Bronchial epithelial cell (primary cell): ENCODE results near the gene ADAM12. TPM values are rescaled to one million over a fixed set of nuclear protein-coding genes. Genes with fewer than 3 reads are reported as not detected.

ENCODE experiments used
- DNase-seq: peaks from one replicate; pipeline ENCODE4 v3.0.0-alpha.2; 2010; ENCODE audit warnings: low read depth
- FAIRE-seq: peaks from 2 replicates; lab custom pipeline; 2011; peaks lifted over from hg19 to GRCh38; lab: Jason Lieb, UNC
- H3K27me3 ChIP-seq: 2 replicates; pipeline ENCODE4 v1.5.1; 2011; ENCODE audit warnings: low read length; ENCODE audit not compliant: control insufficient read depth, insufficient read depth
- H3K36me3 ChIP-seq: 2 replicates; pipeline ENCODE4 v1.5.1; 2011; ENCODE audit warnings: low read length; ENCODE audit not compliant: control insufficient read depth, insufficient read depth
- H3K4me3 ChIP-seq: 2 replicates; pipeline ENCODE4 v1.5.1; 2011; ENCODE audit warnings: mild to moderate bottlenecking, low read depth, low read length, control low read depth
- CTCF ChIP-seq: IDR thresholded peaks from 2 replicates; pipeline ENCODE4 v1.5.1; 2011; ENCODE audit warnings: mild to moderate bottlenecking, moderate library complexity, low read length, control low read depth, inconsistent platforms; ENCODE audit not compliant: insufficient read depth, severe bottlenecking
- total RNA-seq: library from RNA; depleted of rRNA; stranded (reverse); fragments of >200 nt; gene quantifications from 2 replicates; pipeline ENCODE4 v1.2.1, GENCODE V29; 2014

Gene ADAM12
- total RNA-seq, 1 donor from 2014 or later, result 1.8 TPM

DNA sequence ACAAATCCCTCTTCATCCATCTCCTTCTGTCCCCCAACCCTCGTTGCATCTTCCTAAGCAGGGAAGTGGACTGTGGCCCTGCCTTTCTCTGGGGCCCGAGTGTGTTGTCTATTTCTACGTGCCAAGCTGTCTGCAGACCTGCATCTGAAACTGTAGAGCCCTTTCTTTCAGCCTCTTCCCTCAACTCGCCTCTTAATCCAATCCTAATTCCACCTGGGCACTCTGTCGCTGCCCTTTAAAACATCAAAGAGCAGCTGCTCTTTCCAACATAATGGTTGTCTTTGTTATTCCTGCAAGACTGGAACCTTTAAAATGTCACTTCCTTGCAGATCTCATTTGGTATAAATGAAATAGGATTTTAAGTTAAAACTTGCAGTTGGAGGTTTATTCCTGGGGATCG is 21.5 kb upstream of the ADAM12 start:
- H3K36me3 ChIP-seq, result no peaks in the 10 kb centered on the region
- H3K27me3 ChIP-seq, result no peaks in the 10 kb centered on the region
- no peak for DNase-seq
- TF ChIP-seq CTCF, result no peak
- FAIRE-seq, result no peak
- no peak overlapping the region for H3K4me3 ChIP-seq

DNA sequence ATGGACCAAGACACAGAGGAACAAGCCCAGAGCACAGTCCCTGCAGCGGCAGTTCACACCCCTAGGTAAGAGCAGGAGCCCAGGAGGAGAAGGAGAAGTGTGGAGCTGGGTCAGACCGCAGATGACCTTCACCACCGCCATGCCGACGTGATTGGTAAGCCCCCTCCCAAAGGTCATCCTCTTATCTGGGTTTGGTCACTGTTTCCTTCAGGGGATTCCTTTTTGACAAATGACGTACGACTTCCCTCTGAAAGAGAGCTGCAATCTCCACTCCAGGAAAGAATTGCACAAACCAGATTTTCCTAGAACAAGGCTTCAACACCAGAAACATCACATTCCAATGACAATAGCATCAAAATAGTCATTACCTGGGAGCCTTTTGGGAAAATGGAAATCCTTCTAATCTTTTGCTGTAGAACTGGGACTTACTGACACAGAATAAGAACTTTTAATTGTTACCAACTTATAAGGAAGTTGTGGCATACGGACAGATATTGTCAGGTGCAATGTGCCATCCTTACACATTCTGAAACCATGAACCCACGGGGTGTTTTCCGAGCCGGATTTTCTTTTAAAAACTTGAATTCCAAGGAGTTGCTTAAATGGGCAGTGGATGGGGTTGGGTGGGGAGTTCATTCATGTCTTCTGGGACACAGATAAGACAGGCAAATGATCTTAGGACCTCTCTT is 20.8 kb upstream of the ADAM12 start:
- Histone ChIP-seq H3K4me3 (no peak overlapping the region), H3K36me3 (no peaks in the 10 kb centered on the region), H3K27me3 (no peaks in the 10 kb centered on the region)
- FAIRE-seq (no peak), DNase-seq (no peak)
- no peak for TF ChIP-seq CTCF

- H3K27me3 ChIP-seq, result no peaks in the 10 kb centered on the region
- no peak for FAIRE-seq
- no peak overlapping the region for H3K4me3 ChIP-seq
- no peaks in the 10 kb centered on the region for H3K36me3 ChIP-seq
- DNase-seq, result peak; percentile 39
- TF ChIP-seq CTCF, result no peak
Measured at GRCh38 chr10:126407831-126408230, 19.6 kb upstream of the ADAM12 start.

GRCh38 chr10:126405239-126405775 is 17.0 kb upstream of the ADAM12 start:
- DNase-seq (no peak), FAIRE-seq (no peak)
- TF ChIP-seq CTCF, result no peak
- Histone ChIP-seq H3K27me3 (no peaks in the 10 kb centered on the region), H3K36me3 (no peaks in the 10 kb centered on the region), H3K4me3 (no peak overlapping the region)

DNA sequence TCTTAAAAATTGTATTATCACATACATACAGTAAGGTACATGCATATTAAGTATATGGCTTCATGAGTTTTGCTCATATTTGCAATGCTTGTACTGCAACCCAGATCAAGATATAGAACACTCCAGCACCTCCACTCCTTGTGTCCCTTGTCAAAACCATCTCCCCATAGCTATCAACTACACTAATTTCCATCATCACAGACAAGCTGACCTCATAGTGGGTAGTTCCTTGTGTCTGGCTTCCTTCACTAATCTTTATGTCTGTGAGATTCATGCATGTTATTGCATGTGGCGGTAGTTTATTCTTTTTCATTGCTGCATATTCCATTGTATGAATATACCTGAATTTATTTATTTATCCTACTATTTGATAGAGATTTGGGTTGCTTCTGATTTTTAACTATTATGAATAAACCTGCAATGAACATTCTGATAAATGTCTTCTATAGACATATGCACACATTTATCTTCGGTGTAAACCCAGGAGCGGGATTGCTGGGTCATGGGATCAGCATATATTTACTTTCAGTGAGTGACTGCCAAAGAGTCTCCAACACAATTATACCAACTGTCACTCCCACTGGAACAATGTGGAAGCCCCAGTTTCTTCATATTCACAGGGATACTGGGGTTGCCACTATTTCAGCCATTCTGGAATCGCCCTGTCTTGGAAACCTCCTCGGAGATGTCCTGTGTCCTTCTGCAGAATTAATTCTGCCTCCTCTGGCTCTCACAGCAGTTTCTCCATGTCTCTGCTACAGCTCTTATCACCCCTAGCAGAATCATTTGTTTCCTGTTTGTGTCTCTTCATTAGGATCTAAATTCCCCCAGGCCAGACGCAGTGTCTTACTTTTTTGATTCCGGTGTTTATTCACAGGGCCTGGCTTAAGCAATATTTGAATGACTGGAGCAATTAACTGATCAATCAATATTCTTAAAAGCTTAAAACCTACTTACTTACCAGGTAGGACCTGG is 14.7 kb upstream of the ADAM12 start:
- Histone ChIP-seq H3K36me3 (no peaks in the 10 kb centered on the region), H3K4me3 (no peak overlapping the region), H3K27me3 (no peaks in the 10 kb centered on the region)
- FAIRE-seq (no peak), DNase-seq (no peak)
- no peak for TF ChIP-seq CTCF
